SH-SY5Y (cell line): ENCODE measurements around the gene KDELR3.

Experiments used
- GATA2 ChIP-seq: IDR thresholded peaks from 2 replicates; pipeline ENCODE4 v1.6.1; 2011; ENCODE audit warnings: mild to moderate bottlenecking, low read depth, low read length
- GATA3 ChIP-seq: IDR thresholded peaks from 2 replicates; pipeline ENCODE4 v1.6.1; 2011; ENCODE audit warnings: low read depth, mild to moderate bottlenecking, low read length, moderate library complexity

The KDELR3 gene

GRCh38 chr22:38448945-38449745 lies 18.8 kb upstream of the KDELR3 start:
- TF ChIP-seq GATA2 (no peak), GATA3 (no peak)

DNA sequence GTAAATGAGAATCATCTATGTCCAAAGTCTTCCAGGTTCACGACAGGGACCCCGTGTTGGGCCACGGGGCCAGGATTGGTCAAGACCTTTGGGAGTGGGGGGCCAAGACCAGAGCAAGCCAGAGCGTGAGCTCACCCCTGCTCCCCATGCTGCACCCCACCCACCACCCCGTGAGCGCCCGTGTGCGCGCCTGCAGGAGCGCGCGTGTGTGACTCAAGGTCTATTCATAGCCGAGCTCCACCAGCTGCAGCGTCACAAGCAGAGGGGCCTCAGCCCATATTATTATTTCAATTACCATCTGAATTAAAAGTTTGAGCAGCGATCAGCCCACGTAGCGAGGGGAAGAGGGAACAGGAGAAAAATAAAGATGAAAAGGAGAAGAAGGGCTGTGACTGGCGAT lies 18.1 kb upstream of the KDELR3 start:
- TF ChIP-seq GATA2, result no peak
- TF ChIP-seq GATA3, result no peak

DNA sequence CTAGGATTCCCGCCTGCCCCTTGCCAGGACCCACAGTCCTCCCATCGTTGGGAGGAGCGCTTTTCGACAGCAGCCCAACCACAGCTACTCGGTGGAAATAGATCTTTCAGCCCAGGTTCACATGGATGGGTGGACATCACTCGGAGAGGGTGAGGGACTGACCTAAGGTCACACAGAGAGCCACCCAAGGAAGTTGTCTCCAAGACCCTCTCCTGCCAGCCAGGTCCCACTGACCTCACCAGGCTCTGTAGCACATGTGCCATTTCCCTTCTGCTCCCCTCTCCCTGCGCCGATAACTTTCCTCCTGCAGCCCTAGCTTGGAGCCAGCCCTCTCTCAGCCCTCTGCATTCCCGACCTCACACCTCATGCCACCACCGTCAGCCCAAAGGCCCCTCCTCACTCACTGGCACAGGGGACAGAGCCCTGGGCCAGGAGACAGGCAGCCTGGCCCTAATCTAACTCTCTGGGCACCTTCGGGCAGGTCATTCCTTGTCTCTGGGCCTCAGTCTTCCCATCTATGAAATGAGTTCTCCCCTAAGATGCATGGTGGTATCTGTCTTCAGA lies 17.6 kb upstream of the KDELR3 start:
- TF ChIP-seq GATA3, result no peak
- TF ChIP-seq GATA2, result no peak

GRCh38 chr22:38451404-38451803 lies 16.5 kb upstream of the KDELR3 start:
- TF ChIP-seq GATA2 (no peak), GATA3 (no peak)

GRCh38 chr22:38451864-38452263 lies 16.0 kb upstream of the KDELR3 start:
- no peak for TF ChIP-seq GATA2
- no peak for TF ChIP-seq GATA3

GRCh38 chr22:38452373-38453065 lies 15.4 kb upstream of the KDELR3 start:
- TF ChIP-seq GATA2, result no peak
- TF ChIP-seq GATA3, result no peak

GRCh38 chr22:38453066-38453672 lies 14.7 kb upstream of the KDELR3 start:
- TF ChIP-seq GATA2, result no peak
- no peak for TF ChIP-seq GATA3

DNA sequence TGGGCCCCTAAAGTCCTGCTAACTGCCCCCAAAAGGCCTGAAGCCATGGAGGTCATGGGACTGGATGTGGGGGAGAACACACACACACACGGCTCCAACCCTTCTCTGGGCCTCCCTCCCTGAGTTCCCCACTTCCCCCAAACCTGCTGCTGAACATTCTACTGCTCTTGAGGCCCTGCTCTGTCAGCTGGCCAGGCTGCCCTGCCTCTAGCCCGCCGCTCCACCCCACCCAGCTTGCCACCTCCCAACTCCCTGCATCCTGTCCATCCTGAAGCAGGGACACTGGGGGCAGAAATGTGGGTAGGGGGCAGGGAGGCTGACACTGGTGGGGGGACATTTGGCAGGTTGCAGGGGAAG lies 13.9 kb upstream of the KDELR3 start:
- TF ChIP-seq GATA3 (no peak), GATA2 (no peak)

DNA sequence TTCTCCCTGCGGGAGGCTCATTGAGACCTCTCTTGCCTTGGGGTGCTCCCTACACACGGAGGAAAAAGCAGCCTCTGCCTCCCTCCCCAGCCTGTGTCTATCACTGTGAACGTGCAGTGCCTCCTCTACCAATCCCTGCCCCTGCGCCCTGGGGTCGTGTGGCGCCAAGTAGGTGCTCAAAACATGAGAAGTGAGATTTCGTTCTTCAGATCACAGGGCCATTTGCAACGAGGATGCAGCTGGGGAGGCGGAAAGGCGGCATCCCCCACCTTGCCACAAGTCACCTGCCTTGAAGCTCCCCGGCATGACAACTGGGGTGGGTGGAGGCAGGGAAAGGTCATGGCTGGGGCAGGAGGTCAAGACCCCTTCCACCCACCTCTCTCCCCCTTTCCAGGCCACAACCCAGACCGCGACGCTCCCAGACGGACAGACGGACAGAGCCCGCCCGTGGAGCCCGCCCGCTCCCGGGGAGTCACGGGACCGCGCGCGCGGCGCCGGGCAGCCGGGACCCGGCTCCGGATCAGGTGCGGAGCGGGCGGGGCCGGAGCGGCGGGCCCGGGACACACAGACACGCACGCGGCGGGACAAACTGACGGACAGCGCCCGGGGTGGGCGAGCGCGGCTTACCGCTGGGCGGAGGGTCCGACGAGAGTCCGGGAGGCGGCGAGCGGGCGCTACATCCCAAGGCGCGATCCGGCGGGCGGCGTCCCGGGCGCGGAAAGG lies 13.4 kb upstream of the KDELR3 start:
- TF ChIP-seq GATA3, result no peak
- TF ChIP-seq GATA2, result no peak

DNA sequence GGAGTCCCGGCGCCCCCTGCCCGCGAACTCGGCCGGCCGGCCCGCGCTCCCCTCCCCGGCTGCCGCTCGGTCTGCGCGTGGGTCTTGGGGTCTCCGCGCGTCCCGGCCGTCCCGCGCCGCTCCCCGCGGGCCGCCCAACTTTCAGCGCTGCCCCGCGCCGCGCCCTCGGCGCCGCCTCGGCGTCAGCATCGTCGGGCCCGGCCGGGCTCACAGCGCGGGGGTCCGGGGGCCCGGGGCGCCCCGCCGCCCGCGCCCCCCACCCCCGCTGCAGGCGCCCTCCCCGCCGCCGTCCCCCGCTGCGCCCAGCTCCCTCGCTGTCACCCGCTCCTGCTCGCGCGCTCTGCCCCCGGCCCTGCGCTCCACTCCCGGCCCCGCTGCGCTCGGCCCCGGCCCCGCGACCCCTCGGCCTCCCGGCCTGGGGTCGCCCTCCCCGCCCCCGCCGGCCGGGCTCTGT lies 12.8 kb upstream of the KDELR3 start, which contains the start of gene KCNJ4:
TSS of gene KCNJ4 (minus strand) at position 124 of the 454 bp plus-strand sequence. CDS start 27,067 bp downstream, outside the sequence.
- TF ChIP-seq GATA3 (no peak), GATA2 (no peak)

DNA sequence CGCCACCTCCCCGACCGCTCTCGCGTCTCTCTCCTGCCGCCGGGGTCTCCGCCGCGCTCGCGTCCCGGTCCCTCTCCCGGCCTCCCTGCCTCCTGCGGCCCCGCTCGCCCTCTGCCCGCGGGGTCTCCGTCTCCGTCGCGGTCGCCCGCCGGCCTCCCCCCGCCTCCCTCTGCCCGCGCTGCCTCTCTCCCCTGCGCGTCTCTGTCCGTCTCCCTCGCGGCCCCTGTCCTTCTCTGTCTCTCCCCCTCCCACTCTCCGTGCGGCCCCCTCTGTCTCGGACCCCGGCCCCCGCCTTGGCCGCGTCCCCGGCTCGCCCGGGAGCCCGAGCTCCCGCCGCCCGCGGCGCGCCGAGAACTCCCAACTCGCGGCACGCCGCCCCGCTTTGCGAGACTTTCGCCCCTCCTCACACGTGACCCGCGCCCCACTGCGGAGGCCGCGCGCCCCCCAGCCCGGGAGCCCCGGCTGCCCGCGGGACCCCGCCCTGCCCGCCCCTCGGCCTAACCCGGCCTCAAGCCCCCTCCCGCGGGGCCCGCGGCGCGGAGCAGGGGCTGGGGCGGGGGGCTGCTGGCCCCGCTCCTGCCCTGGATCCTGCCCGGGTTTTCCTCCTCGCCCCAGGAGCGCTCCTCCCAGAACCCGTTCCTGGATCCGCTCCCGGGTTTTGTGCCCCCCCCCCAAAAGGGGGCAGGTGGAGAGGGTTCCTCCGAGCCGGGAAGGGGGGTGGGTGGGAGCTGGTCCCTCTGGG lies 12.2 kb upstream of the KDELR3 start:
- TF ChIP-seq GATA2 (no peak), GATA3 (no peak)

DNA sequence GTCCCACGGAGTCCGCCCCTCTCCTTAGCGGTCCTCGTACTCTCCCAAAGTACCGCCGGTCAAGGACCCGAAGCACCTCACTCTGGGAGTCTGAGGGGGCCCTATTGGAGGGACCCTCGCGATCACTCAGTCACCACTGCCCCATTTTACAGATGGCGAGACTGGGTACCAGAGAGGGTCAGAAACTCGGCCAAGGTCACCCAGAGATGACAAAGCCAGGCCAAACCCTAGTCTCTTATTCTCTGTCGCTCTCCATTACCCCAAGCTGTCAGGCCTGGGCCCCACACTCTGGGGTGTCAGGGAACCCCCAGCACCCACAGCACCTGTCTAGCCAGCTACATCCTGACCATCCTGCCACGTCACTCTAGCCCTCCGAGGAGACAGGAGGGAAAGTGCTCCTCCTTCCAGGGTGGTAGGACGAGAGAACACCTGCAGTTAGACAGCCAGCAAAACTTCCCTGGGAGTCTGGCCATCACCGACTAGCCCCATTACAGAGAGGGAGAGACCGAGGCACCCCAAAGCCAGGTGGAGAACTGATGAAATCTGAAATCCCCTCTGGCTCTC lies 11.5 kb upstream of the KDELR3 start:
- TF ChIP-seq GATA2 (no peak), GATA3 (no peak)
